Esophagus (tissue), 2 donors: ENCODE results near the gene PHF5A. TPM values are rescaled to one million over a fixed set of nuclear protein-coding genes. Genes with fewer than 3 reads are reported as not detected.

ENCODE experiments used
- H3K27ac ChIP-seq, 2 donors: one replicate each; pipeline ENCODE4 v1.5.1; 2013; ENCODE audit warnings: low read depth in 2 of 2, mild to moderate bottlenecking in 2 of 2, inconsistent platforms in 1 of 2, low read length in 1 of 2, moderate library complexity in 1 of 2
- H3K27me3 ChIP-seq, 2 donors: one replicate each; pipeline ENCODE4 v1.6.1; 2013; ENCODE audit warnings: low read length in 2 of 2, control low read depth in 1 of 2, mild to moderate bottlenecking in 1 of 2; ENCODE audit not compliant: insufficient read depth in 2 of 2, control insufficient read depth in 1 of 2
- H3K36me3 ChIP-seq, 2 donors: one replicate each; pipeline ENCODE4 v1.6.1; 2013; ENCODE audit warnings: low read length in 1 of 2; ENCODE audit not compliant: control insufficient read depth in 2 of 2, insufficient read depth in 2 of 2
- H3K4me1 ChIP-seq, 2 donors: one replicate each; pipeline ENCODE4 v1.6.1; 2013; ENCODE audit warnings: low read length in 1 of 2; ENCODE audit not compliant: control insufficient read depth in 2 of 2, insufficient read depth in 2 of 2
- H3K4me3 ChIP-seq, 2 donors: one replicate each; pipeline ENCODE4 v1.5.1; 2013; ENCODE audit warnings: low read length in 2 of 2, mild to moderate bottlenecking in 2 of 2, low read depth in 1 of 2, moderate library complexity in 1 of 2
- H3K9me3 ChIP-seq, 2 donors: one replicate each; pipeline ENCODE4 v1.6.1; 2013; ENCODE audit warnings: mild to moderate bottlenecking in 2 of 2, low read depth in 1 of 2, low read length in 1 of 2, moderate library complexity in 1 of 2; ENCODE audit not compliant: control insufficient read depth in 2 of 2, insufficient read depth in 1 of 2
- WGBS, 2 donors: extraction: QIAGEN DNeasy Blood & Tissue Kit; methylation state at CpG; one replicate each; pipeline ENCODE4 v1.1.7; 2013; 5-methylcytosine and 5-hydroxymethylcytosine counted together
- polyA plus RNA-seq, 2 donors: library from polyadenylated mRNA; stranded (reverse); fragments of 200-250 nt; gene quantifications; one replicate each; pipeline ENCODE4 v1.2.3, GENCODE V29; 2013
- donor health status: healthy with polysubstance abuse.
- donor health status: Bipolar disorder and iron deficiency.

Gene PHF5A
- polyA plus RNA-seq, 2 donors: 41.4 to 61.8 TPM

GRCh38 chr22:41488596-41489385 is 20.3 kb upstream of the PHF5A start:
- H3K36me3 ChIP-seq: no peaks in the 10 kb centered on the region
- H3K9me3 ChIP-seq: no peaks in the 10 kb centered on the region
- H3K27me3 ChIP-seq: no peaks in the 10 kb centered on the region
- H3K27ac ChIP-seq: no peak overlapping the region
- no peak overlapping the region for H3K4me3 ChIP-seq
- WGBS, 2 donors: 70 to 72% methylated on average over 3 of the region's 3 CpGs
- peaks cover 2 to 5% of the 10 kb centered on the region in 2 donors for H3K4me1 ChIP-seq

- Histone ChIP-seq H3K27ac (peak overlapping the region in 1 of 2 donors; percentile 42), H3K4me3 (no peak overlapping the region), H3K36me3 (no peaks in the 10 kb centered on the region), H3K4me1 (peaks cover 2 to 5% of the 10 kb centered on the region in 2 donors), H3K9me3 (no peaks in the 10 kb centered on the region), H3K27me3 (no peaks in the 10 kb centered on the region)
- WGBS, 2 donors: 73 to 83% methylated on average over 4 of the region's 4 CpGs
Observed at GRCh38 chr22:41488076-41488475, 19.6 kb upstream of the PHF5A start.

- Histone ChIP-seq H3K4me3 (no peak overlapping the region), H3K27me3 (no peaks in the 10 kb centered on the region), H3K4me1 (peaks cover 2 to 5% of the 10 kb centered on the region in 2 donors), H3K9me3 (no peaks in the 10 kb centered on the region), H3K36me3 (no peaks in the 10 kb centered on the region), H3K27ac (peak overlapping the region in 1 of 2 donors; percentile 42)
- WGBS, 2 donors: 60 to 65% methylated on average over 8 of the region's 8 CpGs
Observed at GRCh38 chr22:41487037-41487935, 18.8 kb upstream of the PHF5A start.

- H3K4me1 ChIP-seq: peaks cover 2 to 5% of the 10 kb centered on the region in 2 donors
- peak overlapping the region in 1 of 2 donors; percentile 52 for H3K27ac ChIP-seq
- H3K4me3 ChIP-seq: no peak overlapping the region
- no peaks in the 10 kb centered on the region for H3K27me3 ChIP-seq
- peaks cover 0 to 5% of the 10 kb centered on the region in 2 donors for H3K36me3 ChIP-seq
- 54 to 59% methylated on average over 7 of the region's 7 CpGs for WGBS, 2 donors
- H3K9me3 ChIP-seq: no peaks in the 10 kb centered on the region
Observed at GRCh38 chr22:41485033-41485432, 16.5 kb upstream of the PHF5A start.

GRCh38 chr22:41482319-41482935 is 13.9 kb upstream of the PHF5A start:
- peaks cover 0 to 5% of the 10 kb centered on the region in 2 donors for H3K36me3 ChIP-seq
- H3K9me3 ChIP-seq: no peaks in the 10 kb centered on the region
- no peak overlapping the region for H3K4me3 ChIP-seq
- no peaks in the 10 kb centered on the region for H3K27me3 ChIP-seq
- H3K4me1 ChIP-seq: peaks cover 2% of the 10 kb centered on the region in 2 donors
- H3K27ac ChIP-seq: peak overlapping the region; percentile 38 to 50
- WGBS, 2 donors: 39 to 42% methylated on average over 2 of the region's 2 CpGs

DNA sequence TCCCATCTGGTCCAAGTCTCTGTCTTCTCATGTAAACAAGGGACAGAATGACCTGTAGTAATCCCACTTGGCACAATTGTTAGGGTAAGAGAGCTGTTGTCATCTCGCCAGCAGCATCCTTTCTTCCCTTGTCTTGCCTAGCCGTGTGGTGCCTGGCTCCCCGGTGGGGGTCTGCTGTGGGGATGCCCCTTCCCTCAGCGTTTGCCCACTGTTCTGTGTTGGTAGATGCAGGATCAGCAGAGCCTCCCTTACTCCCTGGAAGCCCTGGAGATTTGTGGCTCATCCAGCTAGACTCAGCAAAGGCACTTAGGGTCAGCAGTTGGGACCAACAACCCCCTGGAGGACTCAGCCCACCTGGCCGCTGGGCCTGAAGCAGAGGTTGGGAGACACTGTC is 13.4 kb upstream of the PHF5A start:
- WGBS, 2 donors: 61 to 70% methylated on average over 5 of the region's 5 CpGs
- Histone ChIP-seq H3K4me3 (no peak overlapping the region), H3K27ac (peak overlapping the region; percentile 38 to 50), H3K36me3 (peaks cover 0 to 5% of the 10 kb centered on the region in 2 donors), H3K4me1 (peaks cover 2% of the 10 kb centered on the region in 2 donors), H3K27me3 (no peaks in the 10 kb centered on the region), H3K9me3 (no peaks in the 10 kb centered on the region)

DNA sequence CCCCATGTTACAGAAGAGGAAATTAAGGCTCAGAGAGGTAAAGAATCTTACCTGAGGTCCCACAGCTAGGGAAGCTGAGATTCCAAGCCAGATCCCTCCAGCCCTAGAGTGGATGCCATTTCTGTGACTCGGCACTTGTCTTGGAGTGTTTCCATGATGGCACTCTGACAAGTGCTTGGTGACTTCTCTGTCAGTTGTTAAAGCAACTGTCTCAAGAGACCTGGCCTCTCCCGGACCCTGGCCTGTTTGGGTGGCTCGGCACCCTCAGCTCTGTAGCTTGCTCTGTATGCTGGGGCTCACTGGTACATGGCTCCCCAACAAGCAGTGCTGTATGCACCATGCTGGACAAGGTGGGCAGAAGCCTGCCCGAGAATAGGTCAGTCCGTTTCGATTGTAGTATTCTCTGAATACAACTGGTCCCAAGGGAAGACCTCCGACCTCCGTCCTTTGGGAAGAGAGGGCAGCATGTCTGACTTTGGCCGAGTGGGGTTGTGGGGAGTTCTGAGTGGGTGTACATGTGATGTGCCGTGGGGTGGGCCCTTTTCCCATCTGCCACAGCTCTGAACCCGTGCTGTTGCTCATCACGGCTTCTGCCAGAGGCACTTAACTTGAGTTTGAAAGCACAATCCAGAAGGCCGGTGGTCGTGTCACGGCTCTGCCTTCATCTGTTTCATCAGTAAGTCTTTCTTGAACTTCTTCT is 12.8 kb upstream of the PHF5A start:
- Histone ChIP-seq H3K36me3 (peaks cover 0 to 5% of the 10 kb centered on the region in 2 donors), H3K4me3 (no peak overlapping the region), H3K27me3 (no peaks in the 10 kb centered on the region), H3K9me3 (no peaks in the 10 kb centered on the region), H3K27ac (peak overlapping the region; percentile 42 to 74), H3K4me1 (peaks cover 2% of the 10 kb centered on the region in 2 donors)
- 68 to 70% methylated on average over 15 of the region's 15 CpGs for WGBS, 2 donors

DNA sequence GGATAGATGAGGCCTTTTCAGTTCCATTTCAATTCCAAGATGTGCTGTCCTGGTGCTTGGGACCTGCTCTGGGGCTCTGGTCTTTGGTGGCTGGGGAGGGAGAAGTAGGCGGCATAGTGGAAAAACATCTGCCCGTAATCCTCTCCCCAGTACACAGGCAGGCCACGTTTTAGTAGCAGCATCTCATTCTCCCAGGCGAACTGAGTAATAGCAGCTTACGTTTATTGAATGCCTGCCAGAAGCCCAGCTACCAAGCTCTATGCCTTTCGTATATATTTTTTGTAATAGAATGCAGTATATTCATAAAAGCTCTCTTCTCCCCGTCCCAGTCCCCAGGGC is 11.9 kb upstream of the PHF5A start:
- Histone ChIP-seq H3K4me3 (no peak overlapping the region), H3K4me1 (peaks cover 0 to 2% of the 10 kb centered on the region in 2 donors), H3K27ac (peak overlapping the region; percentile 14 to 81)

More for the DNA sequence above, 11.9 kb upstream of the PHF5A start:
- Histone ChIP-seq H3K36me3 (peaks cover 0 to 5% of the 10 kb centered on the region in 2 donors), H3K9me3 (no peaks in the 10 kb centered on the region), H3K27me3 (no peaks in the 10 kb centered on the region)
- WGBS, 2 donors: 55 to 65% methylated on average over 7 of the region's 7 CpGs
